ENCODE measurements around the gene PLD5.
"Not testable (repeated sequence)": the region's sequence is repeated elsewhere in the genome, so short reads cannot be mapped to it uniquely, and the experiment has no call there.

The PLD5 gene

GRCh38 chr1:242318140-242318539 lies 206.4 kb downstream of the PLD5 start:
- no peak for FAIRE-seq
- no peak for DNase-seq (ENCODE audit: insufficient read length, low spot score)
- no peak for TF ChIP-seq CTCF (IDR thresholded peaks at IDR 0.05; ENCODE audit: insufficient read depth, missing control alignments)

- DNase-seq (ENCODE audit: insufficient read length, low spot score); FAIRE-seq: not testable (repeated sequence)
Observed at GRCh38 chr1:242314865-242315264, 209.6 kb downstream of the PLD5 start.

GRCh38 chr1:242314085-242314649 lies 210.3 kb downstream of the PLD5 start:
- not testable (repeated sequence) for FAIRE-seq; DNase-seq (ENCODE audit: insufficient read length, low spot score)

- not testable (repeated sequence) for DNase-seq (ENCODE audit: insufficient read length, low spot score); FAIRE-seq
Observed at GRCh38 chr1:242308681-242309080, 215.8 kb downstream of the PLD5 start.

DNA sequence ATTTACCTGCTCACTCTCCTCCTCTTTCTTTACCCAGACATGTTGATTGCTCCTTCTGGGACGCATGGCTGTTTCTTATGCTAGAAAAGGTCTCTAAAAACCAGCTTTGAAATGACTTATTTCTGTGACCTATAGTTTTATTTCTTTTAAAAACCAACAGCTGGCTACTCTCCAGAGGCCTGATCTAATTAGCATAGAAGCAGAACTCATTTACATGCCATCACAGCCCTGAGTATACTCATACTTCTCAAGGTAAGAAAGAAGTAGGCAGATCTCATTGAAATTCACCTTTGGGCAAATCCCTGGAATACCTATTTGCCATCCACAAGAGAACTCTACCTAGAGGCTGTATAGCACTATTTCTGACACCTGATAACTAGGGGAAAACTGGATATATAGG lies 230.7 kb downstream of the PLD5 start:
- DNase-seq (ENCODE audit: insufficient read length, low spot score); FAIRE-seq: not testable (repeated sequence)

GRCh38 chr1:242288067-242288466 lies 236.4 kb downstream of the PLD5 start:
- FAIRE-seq = peak; percentile 44
- DNase-seq (ENCODE audit: insufficient read length, low spot score) = not testable (repeated sequence)

GRCh38 chr1:242282758-242283485 lies 241.6 kb downstream of the PLD5 start:
- FAIRE-seq; DNase-seq (ENCODE audit: insufficient read length, low spot score): not testable (repeated sequence)

DNA sequence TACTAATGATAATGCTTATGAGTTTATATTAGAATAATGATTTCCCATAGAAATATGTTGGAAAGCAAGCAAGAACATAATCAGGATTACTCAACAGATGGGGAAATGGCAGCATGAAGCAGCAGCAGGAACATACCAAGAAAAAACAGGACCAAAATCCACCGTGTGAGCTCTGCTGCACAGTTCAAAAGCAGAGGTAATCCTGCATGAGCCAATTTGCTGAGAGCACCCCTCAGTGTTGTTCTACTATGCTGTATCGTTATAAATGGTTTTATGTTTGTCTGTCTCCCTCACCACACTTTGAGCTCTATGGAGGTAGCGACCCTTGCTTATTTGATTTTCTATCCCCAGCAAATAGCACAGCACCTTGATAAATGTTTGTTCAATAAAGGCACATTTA lies 246.1 kb downstream of the PLD5 start:
- FAIRE-seq = not testable (repeated sequence)

DNA sequence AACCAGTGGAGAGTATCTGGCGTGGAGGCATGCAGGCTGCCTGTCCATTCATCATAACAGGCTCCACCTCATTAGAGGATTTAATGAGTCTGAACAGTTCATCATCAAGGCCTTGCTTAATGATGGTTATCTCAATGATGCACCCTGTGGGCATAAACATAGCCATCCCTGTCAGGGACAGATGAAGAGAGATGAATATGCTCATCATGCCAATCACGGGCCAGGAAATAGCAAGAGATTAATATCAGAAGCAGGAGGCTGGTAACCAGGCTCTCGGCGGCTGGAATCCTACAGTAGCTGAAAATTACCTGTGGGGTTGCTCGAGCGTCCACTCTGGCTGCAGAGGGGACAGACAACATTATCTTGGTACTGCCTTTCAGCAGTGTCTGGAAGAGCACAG lies 247.7 kb downstream of the PLD5 start:
- not testable (repeated sequence) for FAIRE-seq; DNase-seq (ENCODE audit: insufficient read length, low spot score)

More for the DNA sequence above, 246.1 kb downstream of the PLD5 start:
- DNase-seq (ENCODE audit: insufficient read length, low spot score) = not testable (repeated sequence)

GRCh38 chr1:242267004-242267403 lies 257.5 kb downstream of the PLD5 start:
- FAIRE-seq; DNase-seq (ENCODE audit: insufficient read length, low spot score): not testable (repeated sequence)

GRCh38 chr1:242264419-242264818 lies 260.1 kb downstream of the PLD5 start:
- FAIRE-seq = not testable (repeated sequence)

DNA sequence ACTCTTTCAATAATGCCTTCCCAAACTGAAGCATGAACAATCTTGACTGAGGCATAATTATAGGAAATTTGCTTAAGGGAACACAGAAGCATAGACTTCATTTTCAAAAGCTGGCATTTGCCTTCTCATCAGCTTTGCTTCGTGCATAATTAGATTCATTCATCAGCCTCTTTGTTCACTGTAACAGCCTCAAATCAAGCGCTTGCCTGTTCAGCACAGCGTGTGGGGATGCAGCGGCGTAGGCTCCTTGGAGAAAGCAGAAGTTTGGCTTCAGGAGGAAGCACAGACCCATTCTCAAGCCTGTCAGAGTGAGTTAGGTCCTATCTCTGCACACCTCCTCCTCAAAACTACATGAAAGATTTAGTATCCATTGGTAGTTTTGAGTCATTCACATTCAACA lies 279.2 kb downstream of the PLD5 start:
- DNase-seq (ENCODE audit: insufficient read length, low spot score) (no peak), FAIRE-seq (no peak)
- TF ChIP-seq CTCF (IDR thresholded peaks at IDR 0.05; ENCODE audit: insufficient read depth, missing control alignments) = no peak

More at GRCh38 chr1:242264419-242264818, 260.1 kb downstream of the PLD5 start:
- DNase-seq (ENCODE audit: insufficient read length, low spot score) = not testable (repeated sequence)

- FAIRE-seq (no peak), DNase-seq (ENCODE audit: insufficient read length, low spot score) (no peak)
- no peak for TF ChIP-seq CTCF (IDR thresholded peaks at IDR 0.05; ENCODE audit: insufficient read depth, missing control alignments)
Observed at GRCh38 chr1:242243472-242243871, 281.0 kb downstream of the PLD5 start.

All from D721Med (cell line).